DMS153 treated with DMSO at 0.1 percent for 48 hours (cell line): ENCODE measurements around the gene DIS3L2.
"Not testable (repeated sequence)": the region's sequence is repeated elsewhere in the genome, so short reads cannot be mapped to it uniquely, and the experiment has no call there.

ENCODE experiments used
- DNase-seq: peaks from one replicate; lab custom pipeline; 2025; ENCODE audit not compliant: unreplicated experiment; lab: John Stamatoyannopoulos, UW

DIS3L2 gene

GRCh38 chr2:231928481-231928880 lies 33.0 kb upstream of the DIS3L2 start:
- DNase-seq = no peak

GRCh38 chr2:231928901-231929725 lies 32.4 kb upstream of the DIS3L2 start:
- DNase-seq = no peak

- DNase-seq = no peak
Observed at GRCh38 chr2:231929961-231930592, 31.4 kb upstream of the DIS3L2 start.

GRCh38 chr2:231930593-231931281 lies 30.8 kb upstream of the DIS3L2 start:
- no peak for DNase-seq

GRCh38 chr2:231931481-231931915 lies 30.0 kb upstream of the DIS3L2 start:
- DNase-seq = no peak

GRCh38 chr2:231932711-231932970 lies 28.9 kb upstream of the DIS3L2 start:
- DNase-seq = no peak

- no peak for DNase-seq
Observed at GRCh38 chr2:231932985-231933915, 28.3 kb upstream of the DIS3L2 start.

GRCh38 chr2:231933916-231934401 lies 27.6 kb upstream of the DIS3L2 start:
- no peak for DNase-seq

GRCh38 chr2:231934441-231935206 lies 26.9 kb upstream of the DIS3L2 start:
- DNase-seq = no peak

- no peak for DNase-seq
Observed at GRCh38 chr2:231935207-231935524, 26.3 kb upstream of the DIS3L2 start.

- no peak for DNase-seq
Observed at GRCh38 chr2:231935815-231936214, 25.7 kb upstream of the DIS3L2 start.

- DNase-seq = no peak
Observed at GRCh38 chr2:231936491-231936890, 25.0 kb upstream of the DIS3L2 start.

GRCh38 chr2:231937057-231937456 lies 24.5 kb upstream of the DIS3L2 start:
- DNase-seq = no peak

GRCh38 chr2:231939022-231939421 lies 22.5 kb upstream of the DIS3L2 start:
- no peak for DNase-seq

- no peak for DNase-seq
Observed at GRCh38 chr2:231940795-231941194, 20.7 kb upstream of the DIS3L2 start.

- no peak for DNase-seq
Observed at GRCh38 chr2:231941673-231942072, 19.8 kb upstream of the DIS3L2 start.

GRCh38 chr2:231942180-231942579 lies 19.3 kb upstream of the DIS3L2 start:
- DNase-seq = no peak

GRCh38 chr2:231946241-231946814 lies 15.2 kb upstream of the DIS3L2 start:
- no peak for DNase-seq

GRCh38 chr2:231947112-231947511 lies 14.4 kb upstream of the DIS3L2 start:
- not testable (repeated sequence) for DNase-seq

GRCh38 chr2:231947694-231948093 lies 13.8 kb upstream of the DIS3L2 start:
- no peak for DNase-seq
